Thyroid gland (tissue), 4 donors: Measurements from ENCODE around the gene FARSA.

Experiments used
- POLR2A ChIP-seq, 2 donors: fragments of 450-650 bp; IDR thresholded peaks; one replicate each; pipeline ENCODE4 v1.6.1; 2017; ENCODE audit warnings: antibody characterized with exemption in 2 of 2, mild to moderate bottlenecking in 2 of 2, moderate library complexity in 1 of 2
- TF ChIP-seq, protein P1 (sequence below), 6 experiments: fragments of 200-600 bp in 3 of 6; fragments of 450-650 bp in 3 of 6; sonication (generic) in 3 of 6; IDR thresholded peaks; one replicate each; pipeline ENCODE4 v1.5.1; 2016 to 2019; ENCODE audit warnings: antibody characterized with exemption in 6 of 6, mild to moderate bottlenecking in 2 of 6, inconsistent platforms in 1 of 6, moderate library complexity in 1 of 6

DNA sequence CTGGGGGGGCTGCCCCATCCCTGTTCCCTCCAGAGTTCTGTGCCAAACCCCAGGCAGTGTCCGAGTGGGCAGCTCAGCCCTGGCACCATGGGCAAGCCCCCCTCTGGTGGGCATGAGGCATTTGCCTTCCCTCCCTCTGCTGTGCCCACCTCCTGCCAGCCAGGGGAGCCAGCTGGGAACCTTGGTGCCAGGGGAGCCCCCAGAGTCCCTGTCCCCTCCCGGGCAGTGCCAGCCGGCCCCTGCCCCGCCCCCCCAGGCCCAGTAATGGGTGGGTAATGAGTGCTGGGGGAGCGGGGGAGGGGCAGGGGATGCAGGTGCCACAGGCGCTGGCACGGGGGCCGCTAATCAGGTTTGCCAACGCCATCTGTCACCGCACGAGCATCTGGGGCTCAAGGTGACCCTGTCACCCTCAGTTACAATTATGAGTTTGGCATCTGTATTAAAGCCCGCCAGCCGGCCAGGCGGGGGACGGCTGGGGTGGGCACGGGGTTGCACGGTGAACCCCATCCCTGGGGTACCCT is 41.8 kb upstream of the FARSA start:
- TF ChIP-seq POLR2A (IDR thresholded peaks at IDR 0.05), result no peak
- TF ChIP-seq, protein P1, sequence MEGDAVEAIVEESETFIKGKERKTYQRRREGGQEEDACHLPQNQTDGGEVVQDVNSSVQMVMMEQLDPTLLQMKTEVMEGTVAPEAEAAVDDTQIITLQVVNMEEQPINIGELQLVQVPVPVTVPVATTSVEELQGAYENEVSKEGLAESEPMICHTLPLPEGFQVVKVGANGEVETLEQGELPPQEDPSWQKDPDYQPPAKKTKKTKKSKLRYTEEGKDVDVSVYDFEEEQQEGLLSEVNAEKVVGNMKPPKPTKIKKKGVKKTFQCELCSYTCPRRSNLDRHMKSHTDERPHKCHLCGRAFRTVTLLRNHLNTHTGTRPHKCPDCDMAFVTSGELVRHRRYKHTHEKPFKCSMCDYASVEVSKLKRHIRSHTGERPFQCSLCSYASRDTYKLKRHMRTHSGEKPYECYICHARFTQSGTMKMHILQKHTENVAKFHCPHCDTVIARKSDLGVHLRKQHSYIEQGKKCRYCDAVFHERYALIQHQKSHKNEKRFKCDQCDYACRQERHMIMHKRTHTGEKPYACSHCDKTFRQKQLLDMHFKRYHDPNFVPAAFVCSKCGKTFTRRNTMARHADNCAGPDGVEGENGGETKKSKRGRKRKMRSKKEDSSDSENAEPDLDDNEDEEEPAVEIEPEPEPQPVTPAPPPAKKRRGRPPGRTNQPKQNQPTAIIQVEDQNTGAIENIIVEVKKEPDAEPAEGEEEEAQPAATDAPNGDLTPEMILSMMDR (IDR thresholded peaks at IDR 0.05), result no peak
